ENCODE data around the gene BAIAP2L1.

Gene BAIAP2L1

DNA sequence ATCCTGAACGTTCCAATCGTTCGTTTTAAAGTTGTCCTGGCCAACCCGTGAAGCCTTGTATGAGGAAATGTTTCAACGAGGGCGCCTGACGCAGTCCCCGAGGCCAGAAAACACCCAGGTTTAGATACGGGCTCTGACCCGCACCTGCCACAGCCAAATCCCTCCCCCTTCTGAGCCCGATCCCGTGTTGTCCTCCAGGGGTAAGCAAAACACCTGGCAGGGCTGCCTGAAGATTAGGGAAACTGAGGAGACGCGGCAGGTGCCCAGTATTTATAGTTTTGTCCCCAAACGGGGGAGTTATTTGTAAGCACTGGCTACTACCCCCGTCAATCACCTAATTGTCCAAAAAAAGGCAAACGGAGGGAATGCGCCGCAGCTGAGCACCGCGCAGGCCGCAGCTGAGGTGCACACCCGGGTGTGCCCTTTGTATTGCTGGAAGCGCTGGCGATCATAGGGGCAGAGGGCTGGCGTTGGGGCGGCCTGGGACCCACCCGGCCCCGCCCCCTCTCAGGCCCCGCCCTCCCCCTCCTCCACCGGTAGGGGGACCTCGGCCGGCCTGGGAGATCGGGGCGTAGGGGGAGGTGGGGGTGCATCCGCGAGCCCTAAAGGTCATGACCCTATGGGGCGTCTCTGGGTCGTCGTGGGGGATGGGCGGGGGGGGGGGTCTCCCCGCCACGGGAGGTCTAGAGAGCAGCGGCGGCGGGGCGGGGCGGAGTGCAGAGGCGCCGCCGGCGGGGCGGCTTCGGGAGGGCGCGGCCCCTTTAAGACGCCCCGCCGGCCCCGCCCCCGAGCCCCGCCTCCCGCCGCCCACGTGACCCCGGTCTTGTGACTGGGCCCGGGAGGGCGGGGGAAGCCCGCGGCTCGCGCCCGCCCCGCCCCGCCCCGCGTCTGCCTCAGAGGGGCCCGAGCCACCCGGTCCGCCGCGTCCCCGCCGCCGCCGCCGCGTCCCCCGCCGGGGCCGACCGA, 119.8 kb downstream of the BAIAP2L1 start, which contains the start of gene BRI3:
TSS of gene BRI3 (plus strand) at position 896 of the 966 bp plus-strand sequence. CDS start 110 bp downstream, outside the sequence.
- peak; percentile 73 for DNase-seq (ENCODE audit: low read depth)
- TF ChIP-seq CTCF (conservative IDR thresholded peaks at IDR 0.05; ENCODE audit: control insufficient read depth, insufficient read depth, low read depth, low read length), result no peak
- H3K4me3 ChIP-seq (ENCODE audit: control insufficient read depth, low read depth, low read length), result peak within 1 kb of the TSS; percentile 93

DNA sequence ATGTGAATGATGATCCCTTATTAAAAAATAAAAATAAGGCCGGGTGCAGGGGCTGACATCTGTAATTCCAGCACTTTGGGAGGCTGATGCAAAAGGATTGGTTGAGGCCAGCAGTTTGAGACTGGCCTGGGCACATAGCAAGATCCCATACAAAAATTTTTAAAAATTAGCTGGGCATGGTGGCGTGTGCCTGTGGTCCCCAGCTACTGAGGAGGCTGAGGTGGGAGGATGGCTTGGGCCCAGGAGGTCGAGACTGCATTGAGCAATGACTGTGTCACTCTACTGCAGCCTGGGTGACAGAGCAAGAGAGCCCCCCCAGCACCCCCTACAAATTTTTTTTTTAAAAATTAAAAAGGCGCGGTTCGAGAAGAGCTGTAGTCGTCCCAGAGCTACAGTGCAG, 120.6 kb downstream of the BAIAP2L1 start:
- H3K4me3 ChIP-seq (ENCODE audit: control insufficient read depth, low read depth, low read length), result peak overlapping the region; percentile 55
- TF ChIP-seq CTCF (conservative IDR thresholded peaks at IDR 0.05; ENCODE audit: control insufficient read depth, insufficient read depth, low read depth, low read length), result no peak
- DNase-seq (ENCODE audit: low read depth), result no peak

GRCh38 chr7:98278936-98279335, 122.0 kb downstream of the BAIAP2L1 start:
- DNase-seq (ENCODE audit: low read depth), result no peak
- no peak for TF ChIP-seq CTCF (conservative IDR thresholded peaks at IDR 0.05; ENCODE audit: control insufficient read depth, insufficient read depth, low read depth, low read length)
- no peak overlapping the region for H3K4me3 ChIP-seq (ENCODE audit: control insufficient read depth, low read depth, low read length)

DNA sequence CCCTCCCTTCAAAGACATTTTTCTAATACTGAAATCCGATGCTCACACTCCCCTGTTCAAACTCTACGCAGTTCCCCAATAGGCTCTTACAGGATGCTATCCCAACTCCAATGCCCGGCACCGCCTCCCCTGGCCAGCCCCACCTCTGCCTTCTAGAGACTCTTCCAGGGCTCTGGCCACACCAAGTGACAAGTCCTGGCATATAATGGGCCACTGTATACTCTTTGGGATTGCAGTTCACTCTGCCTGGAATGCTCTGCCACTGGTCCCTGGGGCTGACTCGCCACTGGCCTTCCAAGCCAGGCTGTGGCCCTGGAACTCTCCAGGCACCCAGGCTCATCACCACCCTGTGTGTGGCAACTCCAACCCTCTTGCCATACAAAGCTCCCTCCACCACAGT, 122.5 kb downstream of the BAIAP2L1 start:
- no peak for DNase-seq (ENCODE audit: low read depth)

DNA sequence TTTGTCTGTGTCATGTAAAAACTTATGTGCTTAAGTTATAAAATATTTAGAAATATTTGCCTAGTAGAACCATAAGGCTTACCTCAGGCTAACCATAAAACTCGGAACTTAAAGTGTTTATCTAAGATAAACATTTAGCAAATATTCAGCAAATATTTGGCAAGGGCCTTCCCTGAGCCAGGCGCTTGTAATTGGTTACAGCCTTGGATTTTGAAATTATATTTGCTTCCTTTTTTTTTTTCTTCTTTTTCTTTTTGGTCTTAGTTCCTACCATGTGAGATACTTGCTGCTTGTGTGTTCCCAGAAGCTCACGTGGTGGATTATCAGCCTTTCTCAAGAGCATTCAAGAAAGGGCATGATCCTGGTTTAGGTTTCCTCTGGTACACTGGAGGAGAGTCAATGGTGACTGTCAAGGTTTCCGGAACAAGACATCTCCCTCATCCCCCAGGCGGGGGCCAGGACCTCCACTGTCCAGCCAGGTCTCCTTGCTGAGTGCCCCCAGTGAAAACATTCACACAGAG, 124.6 kb downstream of the BAIAP2L1 start:
- TF ChIP-seq CTCF (conservative IDR thresholded peaks at IDR 0.05; ENCODE audit: control insufficient read depth, insufficient read depth, low read depth, low read length), result no peak
- H3K4me3 ChIP-seq (ENCODE audit: control insufficient read depth, low read depth, low read length), result no peak overlapping the region
- DNase-seq (ENCODE audit: low read depth), result no peak

More for the DNA sequence above, 122.5 kb downstream of the BAIAP2L1 start:
- no peak for TF ChIP-seq CTCF (conservative IDR thresholded peaks at IDR 0.05; ENCODE audit: control insufficient read depth, insufficient read depth, low read depth, low read length)
- H3K4me3 ChIP-seq (ENCODE audit: control insufficient read depth, low read depth, low read length), result no peak overlapping the region

DNA sequence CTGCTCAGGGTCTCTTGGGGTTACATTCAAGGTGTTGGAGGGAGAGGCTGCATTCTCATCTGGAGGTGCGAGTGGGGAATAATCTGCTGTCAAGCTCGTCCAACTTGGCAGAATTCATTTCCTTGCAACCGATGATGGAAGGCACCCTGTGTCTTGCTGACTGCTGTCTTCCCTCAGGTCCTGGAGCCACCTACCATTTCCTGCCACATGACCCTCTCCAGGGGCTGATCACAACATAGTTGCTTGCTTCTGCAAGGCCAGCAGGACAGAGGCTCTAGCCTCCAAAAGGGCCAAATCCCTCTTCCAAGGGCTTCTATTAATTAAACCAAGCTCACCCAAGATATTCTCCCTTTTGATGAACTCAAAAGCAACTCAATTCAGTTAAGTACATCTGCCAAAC, 133.6 kb downstream of the BAIAP2L1 start:
- no peak overlapping the region for H3K4me3 ChIP-seq (ENCODE audit: control insufficient read depth, low read depth, low read length)
- no peak for TF ChIP-seq CTCF (conservative IDR thresholded peaks at IDR 0.05; ENCODE audit: control insufficient read depth, insufficient read depth, low read depth, low read length)

More for the DNA sequence above, 133.6 kb downstream of the BAIAP2L1 start:
- DNase-seq (ENCODE audit: low read depth), result no peak

All from fibroblast of mammary gland (primary cell).